ENCODE measurements around the gene RAB37. TPM values are rescaled to one million over a fixed set of nuclear protein-coding genes. Genes with fewer than 3 reads are reported as not detected.

Gene RAB37
- total and polyA plus RNA-seq, 11 donors = 0.76 to 3.6 (median 1.7) TPM

DNA sequence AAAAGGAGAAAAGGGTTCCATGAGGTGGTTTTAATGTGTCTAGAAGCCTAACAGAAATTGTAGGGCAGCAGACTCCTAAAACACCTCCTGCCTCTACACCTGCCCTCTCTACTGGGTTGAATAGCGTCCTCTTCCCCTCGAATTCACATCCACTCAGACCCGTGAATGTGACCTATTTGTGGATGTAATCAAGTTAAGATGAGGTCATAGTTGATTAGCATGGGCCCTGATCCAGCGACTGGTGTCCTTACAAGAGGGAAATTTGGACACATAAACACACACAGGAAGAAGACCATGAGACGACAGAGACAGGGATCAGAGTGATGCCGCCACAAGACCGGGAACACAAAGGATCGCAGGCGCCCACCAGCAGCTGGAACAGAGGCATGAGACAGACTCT is 37.8 kb upstream of the RAB37 start:
- TF ChIP-seq POLR2A (IDR thresholded peaks at IDR 0.05) = no peak
- TF ChIP-seq, protein P1, sequence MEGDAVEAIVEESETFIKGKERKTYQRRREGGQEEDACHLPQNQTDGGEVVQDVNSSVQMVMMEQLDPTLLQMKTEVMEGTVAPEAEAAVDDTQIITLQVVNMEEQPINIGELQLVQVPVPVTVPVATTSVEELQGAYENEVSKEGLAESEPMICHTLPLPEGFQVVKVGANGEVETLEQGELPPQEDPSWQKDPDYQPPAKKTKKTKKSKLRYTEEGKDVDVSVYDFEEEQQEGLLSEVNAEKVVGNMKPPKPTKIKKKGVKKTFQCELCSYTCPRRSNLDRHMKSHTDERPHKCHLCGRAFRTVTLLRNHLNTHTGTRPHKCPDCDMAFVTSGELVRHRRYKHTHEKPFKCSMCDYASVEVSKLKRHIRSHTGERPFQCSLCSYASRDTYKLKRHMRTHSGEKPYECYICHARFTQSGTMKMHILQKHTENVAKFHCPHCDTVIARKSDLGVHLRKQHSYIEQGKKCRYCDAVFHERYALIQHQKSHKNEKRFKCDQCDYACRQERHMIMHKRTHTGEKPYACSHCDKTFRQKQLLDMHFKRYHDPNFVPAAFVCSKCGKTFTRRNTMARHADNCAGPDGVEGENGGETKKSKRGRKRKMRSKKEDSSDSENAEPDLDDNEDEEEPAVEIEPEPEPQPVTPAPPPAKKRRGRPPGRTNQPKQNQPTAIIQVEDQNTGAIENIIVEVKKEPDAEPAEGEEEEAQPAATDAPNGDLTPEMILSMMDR (IDR thresholded peaks at IDR 0.05) = no peak
- ATAC-seq (no peak), DNase-seq (no peak)
- Histone ChIP-seq H3K27me3 (peaks cover 0 to 13% (median 0%) of the 10 kb centered on the region in 9 donors), H3K36me3 (no peaks in the 10 kb centered on the region), H3K9me3 (no peaks in the 10 kb centered on the region), H3K4me3 (no peak overlapping the region), H3K4me1 (no peaks in the 10 kb centered on the region), H3K27ac (no peak overlapping the region)
- WGBS, 4 donors = 60 to 73% (median 64%) methylated on average over 9 of the region's 9 CpGs
- intact Hi-C loops (cut with DNase I) = no loop called here

DNA sequence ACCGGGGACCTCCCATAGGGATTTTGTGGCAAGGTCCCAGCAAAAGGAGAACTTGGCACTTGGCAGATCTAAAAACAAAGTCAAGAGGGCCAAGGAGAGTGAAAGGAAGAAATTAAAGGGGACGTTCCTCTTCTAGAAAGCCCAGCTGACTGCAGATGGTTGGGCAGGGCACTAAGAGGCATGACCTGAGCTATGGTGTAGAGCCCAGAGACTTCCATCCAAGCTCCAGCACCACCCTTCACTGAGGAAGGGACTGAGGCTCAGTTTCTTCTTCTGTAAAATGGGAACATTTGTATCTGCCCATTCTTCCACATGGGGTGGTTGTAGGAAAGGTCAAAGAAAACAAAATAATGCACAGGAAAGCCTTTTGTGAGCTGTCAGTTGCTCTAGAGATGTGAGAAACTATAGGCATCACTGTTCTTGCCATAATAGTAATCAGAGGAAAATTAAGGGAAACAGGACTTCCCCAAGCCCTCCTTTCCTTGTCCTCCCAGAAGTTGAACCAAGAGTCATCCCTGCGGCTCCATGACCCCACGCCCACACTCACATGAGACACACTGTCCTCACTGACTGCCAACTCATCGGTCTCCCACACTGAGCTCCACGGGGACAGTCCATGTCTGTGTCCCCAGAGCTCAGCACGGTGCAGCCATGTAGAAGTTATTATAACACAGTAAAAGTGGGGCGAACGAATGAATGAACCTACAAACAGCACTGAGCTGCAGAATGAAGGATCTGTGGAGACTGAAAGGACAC is 34.8 kb upstream of the RAB37 start:
- H3K9me3 ChIP-seq = no peaks in the 10 kb centered on the region
- ATAC-seq (no peak), DNase-seq (no peak)
- H3K27me3 ChIP-seq = peaks cover 0 to 9% (median 0%) of the 10 kb centered on the region in 9 donors
- no peak overlapping the region for H3K4me3 ChIP-seq
- intact Hi-C loops (cut with DNase I) = no loop called here
- no peak for TF ChIP-seq POLR2A (IDR thresholded peaks at IDR 0.05)
- TF ChIP-seq, protein P1 (IDR thresholded peaks at IDR 0.05) = no peak
- WGBS, 4 donors = 63 to 76% (median 69%) methylated on average over 9 of the region's 9 CpGs
- H3K36me3 ChIP-seq = no peaks in the 10 kb centered on the region
- H3K4me1 ChIP-seq = no peaks in the 10 kb centered on the region
- no peak overlapping the region for H3K27ac ChIP-seq

DNA sequence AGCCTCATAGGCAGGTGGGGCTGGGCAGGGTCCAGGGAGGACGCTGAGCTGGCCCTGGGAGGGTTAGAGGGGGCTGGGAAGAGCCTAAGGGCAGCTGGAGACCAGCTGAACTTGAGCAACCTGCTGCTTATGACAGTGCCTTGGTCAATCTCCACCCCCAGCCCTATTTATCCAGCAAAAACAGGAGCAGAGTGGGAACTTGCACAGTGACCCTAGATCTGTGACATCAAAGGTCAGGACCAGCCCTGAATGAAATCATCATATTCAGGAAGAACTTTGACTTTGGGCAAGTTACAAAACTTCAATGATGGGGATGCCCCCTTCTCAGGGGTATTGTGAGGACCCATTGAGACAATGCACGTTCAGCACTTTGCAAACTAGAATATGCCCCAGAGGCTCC is 33.7 kb upstream of the RAB37 start:
- intact Hi-C loops (cut with DNase I) = no loop called here
- H3K9me3 ChIP-seq = no peaks in the 10 kb centered on the region
- H3K27me3 ChIP-seq = peaks cover 0 to 9% (median 0%) of the 10 kb centered on the region in 9 donors
- WGBS, 4 donors = 56 to 100% (median 65%) methylated on average over 1 to 2 of the region's 2 CpGs
- ATAC-seq (no peak), DNase-seq (no peak)
- no peak overlapping the region for H3K27ac ChIP-seq
- no peaks in the 10 kb centered on the region for H3K36me3 ChIP-seq
- TF ChIP-seq, protein P1 (IDR thresholded peaks at IDR 0.05) = no peak
- TF ChIP-seq POLR2A (IDR thresholded peaks at IDR 0.05) = no peak
- H3K4me3 ChIP-seq = no peak overlapping the region
- H3K4me1 ChIP-seq = no peaks in the 10 kb centered on the region

GRCh38 chr17:74704544-74704943 is 32.5 kb upstream of the RAB37 start:
- Histone ChIP-seq H3K4me3 (no peak overlapping the region), H3K27ac (no peak overlapping the region), H3K27me3 (peaks cover 0 to 8% (median 0%) of the 10 kb centered on the region in 9 donors), H3K4me1 (no peaks in the 10 kb centered on the region), H3K36me3 (no peaks in the 10 kb centered on the region), H3K9me3 (no peaks in the 10 kb centered on the region)
- TF ChIP-seq, protein P1 (IDR thresholded peaks at IDR 0.05) = no peak
- no peak for TF ChIP-seq POLR2A (IDR thresholded peaks at IDR 0.05)
- intact Hi-C loops (cut with DNase I) = no loop called here
- no peak for ATAC-seq
- no peak for DNase-seq
- WGBS, 4 donors = 79 to 89% (median 83%) methylated on average over 8 of the region's 8 CpGs
